ENCODE measurements around the gene HNRNPDL. TPM values are rescaled to one million over a fixed set of nuclear protein-coding genes. Genes with fewer than 3 reads are reported as not detected.

The HNRNPDL gene
- total RNA-seq, 1 donor from 2014 or later: 140 TPM

- H3K4me3 ChIP-seq: no peak overlapping the region
- peaks cover 5% of the 10 kb centered on the region for H3K4me1 ChIP-seq
- H3K27me3 ChIP-seq (ENCODE audit: low read depth): no peaks in the 10 kb centered on the region
- H3K9me3 ChIP-seq: no peaks in the 10 kb centered on the region
- no peak for TF ChIP-seq CTCF (IDR thresholded peaks at IDR 0.05)
- H3K36me3 ChIP-seq: peaks cover 67% of the 10 kb centered on the region
- intact Hi-C loops (cut with DNase I): no loop called here
- H3K27ac ChIP-seq: no peak overlapping the region
- no peak for ATAC-seq
- DNase-seq: no peak
Observed at GRCh38 chr4:82458729-82459128, 28.5 kb upstream of the HNRNPDL start.

GRCh38 chr4:82457266-82457665 is 27.0 kb upstream of the HNRNPDL start:
- Histone ChIP-seq H3K4me3 (no peak overlapping the region), H3K9me3 (no peaks in the 10 kb centered on the region), H3K4me1 (no peaks in the 10 kb centered on the region), H3K27me3 (ENCODE audit: low read depth) (no peaks in the 10 kb centered on the region), H3K27ac (no peak overlapping the region), H3K36me3 (peaks cover 82% of the 10 kb centered on the region)
- DNase-seq: no peak
- no peak for ATAC-seq
- intact Hi-C loops (cut with DNase I): no loop called here
- no peak for TF ChIP-seq CTCF (IDR thresholded peaks at IDR 0.05)

GRCh38 chr4:82452026-82452425 is 21.8 kb upstream of the HNRNPDL start:
- no peaks in the 10 kb centered on the region for H3K4me1 ChIP-seq
- no peaks in the 10 kb centered on the region for H3K27me3 ChIP-seq (ENCODE audit: low read depth)
- no peak for TF ChIP-seq CTCF (IDR thresholded peaks at IDR 0.05)
- no peak overlapping the region for H3K4me3 ChIP-seq
- intact Hi-C loops (cut with DNase I): no loop called here
- DNase-seq (no peak), ATAC-seq (no peak)
- H3K27ac ChIP-seq: no peak overlapping the region
- H3K36me3 ChIP-seq: peaks cover 85% of the 10 kb centered on the region
- no peaks in the 10 kb centered on the region for H3K9me3 ChIP-seq

- H3K36me3 ChIP-seq: peaks cover 79% of the 10 kb centered on the region
- ATAC-seq: no peak
Observed at GRCh38 chr4:82450966-82451755, 20.9 kb upstream of the HNRNPDL start.

GRCh38 chr4:82447886-82448285 is 17.6 kb upstream of the HNRNPDL start:
- no peaks in the 10 kb centered on the region for H3K4me1 ChIP-seq
- ATAC-seq (no peak), DNase-seq (no peak)
- no peak overlapping the region for H3K27ac ChIP-seq
- no peak overlapping the region for H3K4me3 ChIP-seq
- intact Hi-C loops (cut with DNase I): no loop called here
- TF ChIP-seq CTCF (IDR thresholded peaks at IDR 0.05): no peak
- H3K9me3 ChIP-seq: no peaks in the 10 kb centered on the region
- H3K36me3 ChIP-seq: peaks cover 49% of the 10 kb centered on the region
- no peaks in the 10 kb centered on the region for H3K27me3 ChIP-seq (ENCODE audit: low read depth)

More at GRCh38 chr4:82450966-82451755, 20.9 kb upstream of the HNRNPDL start:
- Histone ChIP-seq H3K27ac (no peak overlapping the region), H3K4me1 (no peaks in the 10 kb centered on the region), H3K27me3 (ENCODE audit: low read depth) (no peaks in the 10 kb centered on the region), H3K4me3 (no peak overlapping the region), H3K9me3 (no peaks in the 10 kb centered on the region)
- DNase-seq: no peak
- no peak for TF ChIP-seq CTCF (IDR thresholded peaks at IDR 0.05)
- intact Hi-C loops (cut with DNase I): no loop called here

All from lower lobe of right lung (tissue), 2 donors.